ENCODE data around the gene GALNT8.

The GALNT8 gene

DNA sequence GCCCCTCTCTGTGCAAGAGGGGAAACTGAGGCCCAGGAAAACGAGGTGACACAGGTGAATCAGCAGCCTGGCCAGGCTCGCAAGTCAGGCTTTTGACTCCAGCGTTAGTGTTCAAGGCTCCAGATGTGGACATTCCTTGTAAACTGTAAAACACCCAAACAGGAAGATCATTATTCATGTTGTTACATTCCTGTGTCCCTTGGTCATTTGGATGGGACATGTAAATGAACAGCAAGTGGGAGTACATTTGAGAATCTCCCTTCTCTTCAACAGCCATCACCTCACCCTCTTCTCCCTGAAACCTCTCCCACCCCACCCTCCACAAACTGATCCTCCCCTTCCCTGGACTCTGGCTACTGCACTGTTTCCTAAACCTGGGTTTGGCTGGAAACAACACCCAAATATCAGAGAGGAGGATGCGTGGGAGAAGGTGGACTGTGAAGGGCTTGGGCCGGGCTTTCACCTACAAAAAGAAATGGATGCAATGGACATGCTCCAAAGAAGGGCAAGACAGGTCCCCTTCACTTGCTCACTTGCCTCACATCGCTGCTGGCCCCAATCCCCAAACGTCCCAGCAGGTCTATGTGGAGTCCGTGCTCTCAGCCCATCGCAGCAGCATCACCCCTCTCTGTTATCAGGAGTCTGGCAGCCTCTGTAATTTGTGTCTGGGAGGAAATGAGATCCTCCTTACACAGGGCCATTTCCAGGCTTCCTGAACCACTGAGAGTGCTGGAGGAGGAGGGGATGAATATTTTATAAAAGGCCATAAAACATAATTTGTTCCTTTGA, 76.7 kb downstream of the GALNT8 start:
- no peak for DNase-seq (ENCODE audit: low spot score)

- DNase-seq (ENCODE audit: low spot score): no peak
Measured at GRCh38 chr12:4800555-4800954, 80.4 kb downstream of the GALNT8 start.

GRCh38 chr12:4802841-4803240, 82.6 kb downstream of the GALNT8 start:
- DNase-seq (ENCODE audit: low spot score): no peak

- DNase-seq (ENCODE audit: low spot score): no peak
Measured at GRCh38 chr12:4806439-4807115, 86.4 kb downstream of the GALNT8 start.

- no peak for DNase-seq (ENCODE audit: low spot score)
Measured at GRCh38 chr12:4807116-4807783, 87.0 kb downstream of the GALNT8 start.

DNA sequence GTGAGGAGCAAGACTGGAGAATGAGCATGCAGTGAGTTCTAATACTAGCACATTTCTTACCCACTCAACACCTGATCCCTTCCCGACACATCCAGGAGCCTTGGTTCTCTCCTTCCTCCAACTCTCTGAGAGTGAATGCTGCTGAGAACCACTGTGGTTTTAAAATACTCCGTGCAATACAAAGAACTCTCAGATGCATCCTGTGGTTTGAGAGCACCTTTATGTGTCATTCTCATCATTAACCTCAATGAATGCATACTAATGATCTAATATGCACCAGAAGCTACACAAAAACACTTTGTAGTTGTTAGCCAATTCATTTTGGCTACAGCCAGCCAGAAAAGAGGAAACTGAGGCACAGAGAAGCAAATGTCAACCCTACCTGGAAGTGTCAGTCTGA, 87.6 kb downstream of the GALNT8 start:
- DNase-seq (ENCODE audit: low spot score): no peak

GRCh38 chr12:4809013-4809448, 88.8 kb downstream of the GALNT8 start:
- peak; percentile 80 for DNase-seq (ENCODE audit: low spot score)

GRCh38 chr12:4809449-4810218, 89.4 kb downstream of the GALNT8 start:
- peak; percentile 38 for DNase-seq (ENCODE audit: low spot score)

- DNase-seq (ENCODE audit: low spot score): no peak
Measured at GRCh38 chr12:4810219-4810671, 90.0 kb downstream of the GALNT8 start.

DNA sequence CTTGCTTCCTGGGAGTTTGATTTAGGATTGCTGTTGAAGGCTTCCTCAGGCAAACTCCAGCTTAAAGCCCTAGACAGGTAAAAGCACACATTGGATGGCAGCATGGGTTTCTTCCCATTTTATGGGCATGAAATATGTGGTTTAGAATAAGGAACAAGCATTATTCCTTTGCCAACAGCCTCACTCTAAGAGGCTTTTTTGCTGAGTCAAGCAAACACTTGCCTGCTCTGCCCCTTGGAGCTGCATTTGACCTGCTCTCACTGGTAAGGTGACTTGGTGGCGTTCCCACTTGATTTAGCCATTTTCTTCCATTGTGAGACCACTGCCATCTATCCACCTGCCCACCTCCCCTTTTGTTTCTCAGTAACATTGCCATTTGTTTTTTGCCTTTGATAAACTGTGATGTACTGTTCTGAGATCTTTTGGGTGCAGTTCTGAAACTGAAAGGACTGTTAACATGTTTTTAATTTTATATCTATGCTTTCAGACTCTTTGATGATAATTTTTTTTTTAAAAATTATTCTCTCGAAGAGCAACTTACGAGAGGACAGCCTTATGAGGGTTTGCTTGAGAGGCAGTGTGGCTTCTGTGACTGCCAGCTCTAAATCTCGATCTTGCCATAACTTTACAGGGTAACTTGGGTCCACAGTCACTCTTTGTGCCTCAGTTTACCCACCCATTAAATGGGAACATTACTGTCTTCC, 92.6 kb downstream of the GALNT8 start:
- no peak for DNase-seq (ENCODE audit: low spot score)

DNA sequence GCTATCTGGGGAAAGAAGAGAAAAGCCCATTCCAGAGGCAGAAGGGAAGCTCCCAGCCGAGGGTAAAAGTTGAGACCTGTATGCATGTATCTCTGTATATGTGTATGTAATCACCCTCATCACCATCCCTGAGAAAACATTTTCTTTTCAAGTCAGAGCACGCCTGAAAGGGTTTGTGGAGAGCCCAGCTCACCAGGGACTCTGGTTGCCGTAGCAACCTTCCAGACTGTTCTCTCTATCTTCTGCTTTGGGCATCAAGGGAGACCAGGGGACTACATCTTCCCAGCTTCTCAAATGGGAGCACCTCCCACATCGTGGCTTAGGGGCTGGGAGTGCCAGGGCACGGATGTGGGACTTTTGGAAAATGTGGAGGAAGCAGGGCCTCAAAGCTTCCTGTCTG, 93.5 kb downstream of the GALNT8 start:
- DNase-seq (ENCODE audit: low spot score): no peak

GRCh38 chr12:4814485-4814884, 94.3 kb downstream of the GALNT8 start:
- DNase-seq (ENCODE audit: low spot score): no peak

DNA sequence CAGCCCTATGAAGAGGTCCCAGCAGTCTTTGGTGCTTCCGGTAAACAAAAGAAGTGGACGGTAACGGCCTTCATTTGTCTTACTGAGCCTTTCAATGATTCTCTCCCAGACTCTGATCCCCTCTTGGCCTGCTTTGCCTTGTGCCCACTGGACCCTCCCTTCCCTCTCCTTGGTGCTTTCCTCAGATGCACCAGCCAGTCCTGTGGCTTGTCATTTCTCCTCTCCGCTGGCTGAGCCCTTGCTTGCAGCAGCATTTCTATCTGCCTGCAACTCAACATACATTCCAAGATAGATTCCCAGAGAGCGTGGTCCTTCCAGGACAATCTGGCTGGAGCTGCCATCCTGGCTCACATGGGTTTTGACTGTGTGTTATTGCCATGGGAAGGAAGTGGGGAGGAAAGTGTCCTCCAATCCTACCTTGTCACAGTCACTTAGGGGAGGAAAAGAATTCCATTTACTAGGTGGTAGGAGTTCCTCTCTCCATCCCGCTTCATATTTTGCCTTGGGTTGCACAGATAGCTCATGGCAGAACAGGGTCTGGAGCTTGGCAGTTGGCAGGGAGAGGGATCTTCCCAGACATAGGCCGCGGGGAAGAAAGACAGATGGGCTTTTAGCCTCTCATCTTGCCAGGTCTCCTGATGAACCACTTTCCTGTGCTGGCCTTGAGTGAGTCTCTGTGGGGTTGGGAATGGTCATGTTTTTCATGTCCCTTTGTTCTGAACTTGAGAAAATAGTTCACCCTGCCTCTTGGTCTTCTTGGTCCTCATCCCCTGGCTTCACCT, 96.7 kb downstream of the GALNT8 start:
- DNase-seq (ENCODE audit: low spot score): no peak

DNA sequence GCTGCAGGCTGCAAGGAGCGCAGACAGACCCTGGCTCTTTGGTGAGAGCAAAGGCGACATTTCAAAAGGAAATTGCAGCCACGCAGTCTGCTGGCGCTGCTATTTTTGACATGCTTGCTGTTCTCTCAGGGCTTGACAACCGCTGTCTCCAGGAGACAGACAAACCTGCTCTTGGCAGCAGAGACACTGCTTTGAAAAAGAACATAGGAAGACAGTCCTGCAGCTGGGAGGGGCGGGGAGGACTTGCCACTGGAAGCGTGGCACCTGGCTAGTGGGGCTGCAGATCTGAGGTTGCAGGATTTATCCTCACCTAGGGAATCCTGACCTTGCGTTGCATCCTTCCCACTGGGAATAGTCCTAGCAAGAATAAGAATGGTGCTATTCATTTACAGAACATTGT, 97.7 kb downstream of the GALNT8 start:
- no peak for DNase-seq (ENCODE audit: low spot score)

- DNase-seq (ENCODE audit: low spot score): no peak
Measured at GRCh38 chr12:4819654-4820053, 99.5 kb downstream of the GALNT8 start.

- no peak for DNase-seq (ENCODE audit: low spot score)
Measured at GRCh38 chr12:4820971-4821370, 100.8 kb downstream of the GALNT8 start.
